Measurements from ENCODE around the gene SEMA4D. TPM values are rescaled to one million over a fixed set of nuclear protein-coding genes. Genes with fewer than 3 reads are reported as not detected.

Gene SEMA4D
- total and polyA plus RNA-seq, 2 of the 13 experiments (the other 11 are each of a cell fraction or from before 2014, with no cell fraction given) = 0.13 to 0.16 TPM

GRCh38 chr9:89435071-89435823 is 62.7 kb downstream of the SEMA4D start:
- ATAC-seq = peak; percentile 25; the same call in 2 of the 3 replicates
- ChIA-PET CTCF (ENCODE audit: low intra/inter-chr PET ratio, low total read pairs) (no interaction called here), POLR2A (no interaction called here)
- Histone ChIP-seq H3K27ac (ENCODE audit: extremely low read length, insufficient read depth, low read length) (no peak overlapping the region), H3K27me3 (ENCODE audit: control insufficient read depth in 1 of 2, insufficient read depth in 2 of 2, low read length in 2 of 2) (peaks cover 0 to 3% of the 10 kb centered on the region in 2 experiments; a peak in 1 of 5 replicates), H3K4me2 (ENCODE audit: low read depth, low read length) (no peak overlapping the region), H3K4me1 (ENCODE audit: insufficient read depth, low read length) (no peaks in the 10 kb centered on the region), H3K4me3 (replicated peaks in 1 of 3; ENCODE audit: insufficient read depth in 1 of 3, low read depth in 2 of 3, low read length in 3 of 3) (no peak overlapping the region), H3K9me3 (ENCODE audit: low read length) (no peaks in the 10 kb centered on the region), H4K20me1 (ENCODE audit: insufficient read depth, low read length) (no peaks in the 10 kb centered on the region), H3K9ac (ENCODE audit: insufficient read depth, low read depth, low read length) (no peak overlapping the region), H3K36me3 (replicated peaks in 1 of 2; ENCODE audit: control insufficient read depth in 1 of 2, insufficient read depth in 2 of 2, low read length in 2 of 2) (no peaks in the 10 kb centered on the region), H2AFZ (ENCODE audit: low read length) (no peak overlapping the region), H3K79me2 (ENCODE audit: insufficient read depth, low read length) (no peaks in the 10 kb centered on the region)
- in situ Hi-C loops (cut with HindIII; ENCODE audit: extremely low pct_ligation_motif_present, low pct_unique_long_range_greater_than_20kb) = no loop called here
- FAIRE-seq = no peak
- intact Hi-C loops (cut with micrococcal nuclease; ENCODE audit: unreplicated experiment) = no loop called here
- no TSS peak for BruUV-seq (replicated peaks)
- DNase-seq (ENCODE audit: low spot score) = no peak
- WGBS (ENCODE audit: low lambda C conversion rate) = 21% methylated on average over 11 of the region's 11 CpGs
- no peak for TF ChIP-seq PHB2 (IDR thresholded peaks at IDR 0.05; ENCODE audit: partially characterized antibody)
- no peak for TF ChIP-seq RFX1 (IDR thresholded peaks at IDR 0.05)
- TF ChIP-seq SRSF4 (IDR thresholded peaks at IDR 0.05; ENCODE audit: low read depth, low read length, poor library complexity, severe bottlenecking) = no peak
- no peak for TF ChIP-seq ZNF598 (CRISPR knock-in tag; IDR thresholded peaks at IDR 0.05; ENCODE audit: borderline replicate concordance)
- no peak for TF ChIP-seq ZNF142 (CRISPR knock-in tag; IDR thresholded peaks at IDR 0.05)
- no peak for TF ChIP-seq IRF2 (CRISPR knock-in tag; IDR thresholded peaks at IDR 0.05)
- TF ChIP-seq PLRG1 (conservative IDR thresholded peaks at IDR 0.05) = no peak
- TF ChIP-seq ZBTB4 (CRISPR knock-in tag; IDR thresholded peaks at IDR 0.05; ENCODE audit: borderline replicate concordance) = no peak
- no peak for TF ChIP-seq ZNF710 (CRISPR knock-in tag; IDR thresholded peaks at IDR 0.05; ENCODE audit: borderline replicate concordance)
- TF ChIP-seq ZSCAN9 (CRISPR knock-in tag; IDR thresholded peaks at IDR 0.05; ENCODE audit: borderline replicate concordance) = no peak
- no peak for TF ChIP-seq ZNF513 (CRISPR knock-in tag; conservative IDR thresholded peaks at IDR 0.05)
